Fibroblast of lung (primary cell): ENCODE results near the gene ZNF605. TPM values are rescaled to one million over a fixed set of nuclear protein-coding genes. Genes with fewer than 3 reads are reported as not detected.

Experiments
- DNase-seq, 2 donors: peaks; one replicate each; pipeline versions ENCODE4 v3.0.0 to v3.0.0-alpha.2; 2010; ENCODE audit warnings: low read depth in 2 of 2
- H2AFZ ChIP-seq: 2 replicates; pipeline ENCODE4 v1.5.1; 2012; ENCODE audit warnings: low read length, control low read depth, inconsistent platforms
- H3K27ac ChIP-seq: 2 replicates; pipeline ENCODE4 v1.5.1; 2011; ENCODE audit warnings: low read length, control low read depth; ENCODE audit not compliant: insufficient read depth
- H3K27me3 ChIP-seq: 2 replicates; pipeline ENCODE4 v1.5.1; 2011; ENCODE audit warnings: mild to moderate bottlenecking, low read length; ENCODE audit not compliant: control insufficient read depth, insufficient read depth
- H3K36me3 ChIP-seq: 2 replicates; pipeline ENCODE4 v1.5.1; 2011; ENCODE audit warnings: low read length; ENCODE audit not compliant: control insufficient read depth, insufficient read depth
- H3K4me1 ChIP-seq: 2 replicates; pipeline ENCODE4 v1.5.1; 2011; ENCODE audit warnings: low read length; ENCODE audit not compliant: control insufficient read depth, insufficient read depth; ENCODE audit errors: extremely low read depth
- H3K4me2 ChIP-seq: 2 replicates; pipeline ENCODE4 v1.5.1; 2011; ENCODE audit warnings: low read length, control low read depth; ENCODE audit not compliant: insufficient read depth; ENCODE audit errors: extremely low read depth
- H3K4me3 ChIP-seq, 4 experiments: fragments of 200-600 bp in 1 of 4; sonication (generic) in 1 of 4; replicated peaks in 1 of 4; 2 replicates each; pipeline ENCODE4 v1.5.1; 2011 to 2016; ENCODE audit warnings: low read length in 4 of 4, low read depth in 3 of 4, mild to moderate bottlenecking in 3 of 4, control low read depth in 2 of 4, inconsistent platforms in 1 of 4, mixed read lengths in 1 of 4; ENCODE audit not compliant: insufficient read depth in 1 of 4; ENCODE audit errors: control extremely low read depth in 1 of 4
- H3K79me2 ChIP-seq: 2 replicates; pipeline ENCODE4 v1.5.1; 2012; ENCODE audit warnings: mild to moderate bottlenecking, low read length, inconsistent platforms; ENCODE audit not compliant: control insufficient read depth, insufficient read depth
- H3K9ac ChIP-seq: 2 replicates; pipeline ENCODE4 v1.5.1; 2011; ENCODE audit warnings: mild to moderate bottlenecking, low read length, control low read depth; ENCODE audit not compliant: insufficient read depth
- H3K9me3 ChIP-seq: 2 replicates; pipeline ENCODE4 v1.5.1; 2012; ENCODE audit warnings: low read depth, low read length; ENCODE audit not compliant: control insufficient read depth, insufficient read depth
- H4K20me1 ChIP-seq: 2 replicates; pipeline ENCODE4 v1.5.1; 2011; ENCODE audit warnings: low read length; ENCODE audit not compliant: control insufficient read depth, insufficient read depth; ENCODE audit errors: extremely low read depth
- CTCF ChIP-seq, 2 donors: IDR thresholded peaks in 1 of 2; conservative IDR thresholded peaks in 1 of 2; 1 replicate in 1 of 2; 2 replicates in 1 of 2; pipeline ENCODE4 v1.5.1; 2011 to 2012; ENCODE audit warnings: low read length in 2 of 2, control low read depth in 1 of 2, inconsistent platforms in 1 of 2, low read depth in 1 of 2, mild to moderate bottlenecking in 1 of 2
- EZH2 ChIP-seq: IDR thresholded peaks from 2 replicates; pipeline ENCODE4 v1.5.1; 2012; ENCODE audit warnings: low read length, control low read depth, mild to moderate bottlenecking; ENCODE audit errors: missing control alignments
- polyA plus RNA-seq, 2 donors: library from polyadenylated mRNA; depleted of rRNA in 1 of 2; stranded (reverse) in 1 of 2; unstranded in 1 of 2; fragments of >200 nt; gene quantifications; 2 replicates each; pipeline ENCODE4 v1.2.1, GENCODE V29; 2011 to 2012; ENCODE audit warnings: missing spikeins in 1 of 2
- total RNA-seq: library from RNA; depleted of rRNA; stranded (reverse); fragments of >200 nt; gene quantifications from 2 replicates; pipeline ENCODE4 v1.2.1, GENCODE V29; 2014

ZNF605 gene
- total and polyA plus RNA-seq, 2 donors (not counting 1 experiment from before 2014, with no cell fraction given) = 9.7 to 15.2 TPM

DNA sequence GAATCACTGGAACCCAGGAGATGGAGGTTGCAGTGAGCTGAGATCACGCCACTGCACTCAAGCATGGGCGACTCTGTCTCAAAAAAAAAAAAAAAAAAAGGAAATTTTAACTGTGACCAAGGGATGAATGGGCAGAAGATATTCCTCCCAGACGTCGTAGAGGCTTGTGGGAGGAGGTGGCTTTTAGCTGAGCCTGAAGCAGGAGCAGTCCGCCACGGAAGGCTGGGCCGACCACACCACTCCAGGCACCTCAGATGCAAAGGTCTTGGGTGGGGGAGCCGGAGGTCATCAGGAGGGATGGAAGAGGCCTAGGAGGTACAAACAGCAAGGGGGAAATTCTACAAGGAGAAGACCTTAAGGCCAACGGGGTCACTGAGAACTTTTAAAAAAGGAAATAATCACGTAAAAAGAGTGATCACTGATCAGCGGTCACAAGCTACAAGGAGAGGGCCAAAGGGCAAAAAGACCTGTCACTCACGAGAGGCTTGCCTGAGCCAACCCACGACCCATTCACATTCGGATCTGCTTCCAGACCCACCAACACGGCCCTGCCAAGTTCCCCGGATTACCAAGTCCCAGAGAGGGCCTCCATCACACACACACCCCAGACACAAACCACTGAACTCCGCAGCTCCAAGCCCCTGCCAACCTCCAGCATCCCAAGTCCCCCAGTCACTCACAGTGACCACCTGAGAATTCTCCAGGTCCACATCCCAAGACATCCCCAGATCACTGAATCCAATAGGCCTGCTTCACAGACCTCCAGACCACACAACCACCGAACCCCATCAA, 3.5 kb downstream of the ZNF605 start:
- no peaks in the 10 kb centered on the region for H3K27me3 ChIP-seq
- no peak overlapping the region for H2AFZ ChIP-seq
- no peaks in the 10 kb centered on the region for H4K20me1 ChIP-seq
- no peak overlapping the region for H3K9ac ChIP-seq
- H3K4me1 ChIP-seq = no peaks in the 10 kb centered on the region
- TF ChIP-seq EZH2 = no peak
- TF ChIP-seq CTCF (conservative IDR thresholded peaks at IDR 0.05 in 1 of 2, IDR thresholded peaks at IDR 0.05 in 1 of 2; ENCODE audit: low read depth in 1 of 2, low read length in 2 of 2) = no peak
- H3K79me2 ChIP-seq = peaks cover 45% of the 10 kb centered on the region
- peaks cover 2% of the 10 kb centered on the region for H3K36me3 ChIP-seq
- no peak for DNase-seq
- no peak overlapping the region for H3K27ac ChIP-seq
- no peak overlapping the region for H3K4me2 ChIP-seq
- no peak overlapping the region for H3K4me3 ChIP-seq
- H3K9me3 ChIP-seq = peaks cover 24% of the 10 kb centered on the region

DNA sequence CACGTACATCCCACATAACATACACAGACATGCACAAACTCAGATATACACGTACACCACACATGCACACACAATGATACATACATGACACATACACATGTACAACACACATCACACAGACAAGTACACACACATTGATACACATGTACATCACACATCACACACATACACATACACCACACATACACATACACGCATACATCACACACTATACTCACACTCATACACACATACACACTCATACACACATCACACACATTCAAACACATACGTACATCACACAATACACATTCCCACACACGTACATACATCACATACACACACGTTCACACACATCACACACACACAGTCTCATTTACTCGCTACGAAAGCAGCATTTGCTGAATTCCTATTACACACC, 4.5 kb downstream of the ZNF605 start:
- Histone ChIP-seq H3K27ac (no peak overlapping the region), H3K9ac (no peak overlapping the region), H4K20me1 (no peaks in the 10 kb centered on the region), H3K9me3 (peaks cover 24% of the 10 kb centered on the region), H3K4me2 (no peak overlapping the region), H3K27me3 (no peaks in the 10 kb centered on the region), H3K4me1 (no peaks in the 10 kb centered on the region), H3K79me2 (peaks cover 45% of the 10 kb centered on the region), H3K4me3 (no peak overlapping the region), H3K36me3 (peaks cover 2% of the 10 kb centered on the region), H2AFZ (no peak overlapping the region)
- no peak for TF ChIP-seq CTCF (conservative IDR thresholded peaks at IDR 0.05 in 1 of 2, IDR thresholded peaks at IDR 0.05 in 1 of 2; ENCODE audit: low read depth in 1 of 2, low read length in 2 of 2)
- no peak for TF ChIP-seq EZH2
- DNase-seq = no peak

GRCh38 chr12:132950844-132951535, 5.1 kb downstream of the ZNF605 start:
- H3K79me2 ChIP-seq = peaks cover 43% of the 10 kb centered on the region
- no peaks in the 10 kb centered on the region for H3K27me3 ChIP-seq
- no peaks in the 10 kb centered on the region for H4K20me1 ChIP-seq
- peaks cover 24% of the 10 kb centered on the region for H3K9me3 ChIP-seq
- no peak overlapping the region for H3K4me2 ChIP-seq
- no peak overlapping the region for H2AFZ ChIP-seq
- H3K9ac ChIP-seq = no peak overlapping the region
- H3K4me3 ChIP-seq = no peak overlapping the region
- no peak for TF ChIP-seq EZH2
- TF ChIP-seq CTCF (conservative IDR thresholded peaks at IDR 0.05 in 1 of 2, IDR thresholded peaks at IDR 0.05 in 1 of 2; ENCODE audit: low read depth in 1 of 2, low read length in 2 of 2) = no peak
- no peak overlapping the region for H3K27ac ChIP-seq
- peaks cover 5% of the 10 kb centered on the region for H3K36me3 ChIP-seq
- DNase-seq = no peak
- no peaks in the 10 kb centered on the region for H3K4me1 ChIP-seq
